Measurements from ENCODE around the gene FDXACB1. TPM values are rescaled to one million over a fixed set of nuclear protein-coding genes. Genes with fewer than 3 reads are reported as not detected.

FDXACB1 gene
- 1 to 10 TPM in 2 of 4 donors, under 1 TPM in 2; 0.54 to 1.7 (median 1.1) TPM for total RNA-seq
- 1 to 10 TPM; 1.2 to 2.1 (median 1.2) TPM for polyA plus RNA-seq

GRCh38 chr11:111878849-111879636 lies at the start of gene FDXACB1, which contains the start of gene CFAP68:
FDXACB1 (minus strand) TSS chr11:111879165; CDS start chr11:111879132, 33 bp downstream.
CFAP68 (plus strand) TSS chr11:111879541; CDS start chr11:111879561, 20 bp downstream.
- TF ChIP-seq POLR2A (IDR thresholded peaks at IDR 0.05) (peak; percentile 70 to 81), EP300 (IDR thresholded peaks at IDR 0.05) (peak in 3 of 4 donors; percentile 80 to 85 (median 81)), POLR2AphosphoS5 (IDR thresholded peaks at IDR 0.05) (peak; percentile 83 to 95 (median 94))
- TF ChIP-seq, protein P1, sequence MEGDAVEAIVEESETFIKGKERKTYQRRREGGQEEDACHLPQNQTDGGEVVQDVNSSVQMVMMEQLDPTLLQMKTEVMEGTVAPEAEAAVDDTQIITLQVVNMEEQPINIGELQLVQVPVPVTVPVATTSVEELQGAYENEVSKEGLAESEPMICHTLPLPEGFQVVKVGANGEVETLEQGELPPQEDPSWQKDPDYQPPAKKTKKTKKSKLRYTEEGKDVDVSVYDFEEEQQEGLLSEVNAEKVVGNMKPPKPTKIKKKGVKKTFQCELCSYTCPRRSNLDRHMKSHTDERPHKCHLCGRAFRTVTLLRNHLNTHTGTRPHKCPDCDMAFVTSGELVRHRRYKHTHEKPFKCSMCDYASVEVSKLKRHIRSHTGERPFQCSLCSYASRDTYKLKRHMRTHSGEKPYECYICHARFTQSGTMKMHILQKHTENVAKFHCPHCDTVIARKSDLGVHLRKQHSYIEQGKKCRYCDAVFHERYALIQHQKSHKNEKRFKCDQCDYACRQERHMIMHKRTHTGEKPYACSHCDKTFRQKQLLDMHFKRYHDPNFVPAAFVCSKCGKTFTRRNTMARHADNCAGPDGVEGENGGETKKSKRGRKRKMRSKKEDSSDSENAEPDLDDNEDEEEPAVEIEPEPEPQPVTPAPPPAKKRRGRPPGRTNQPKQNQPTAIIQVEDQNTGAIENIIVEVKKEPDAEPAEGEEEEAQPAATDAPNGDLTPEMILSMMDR (IDR thresholded peaks at IDR 0.05), result peak; percentile 96 to 99 (median 98)
- Histone ChIP-seq H3K9me3 (no peaks in the 10 kb centered on the region), H3K4me3 (peak within 1 kb of the TSS; percentile 44 to 65 (median 58)), H3K36me3 (peaks cover 0 to 16% (median 0%) of the 10 kb centered on the region in 4 donors), H3K27me3 (no peaks in the 10 kb centered on the region), H3K27ac (peak within 1 kb of the TSS; percentile 89 to 97 (median 92)), H3K4me1 (peaks cover 0 to 14% (median 10%) of the 10 kb centered on the region in 4 donors)
- intact Hi-C loops (cut with DNase I), result loop anchor here (1.0 to 5.0 kb wide), 6 partner anchors 33 to 208 kb away; partner anchors contain the start of genes DIXDC1, DLAT, HSPB2 and SDHD
- WGBS, 2 donors, result 0% methylated on average over 55 of the region's 55 CpGs
- DNase-seq, result peak; percentile 99

DNA sequence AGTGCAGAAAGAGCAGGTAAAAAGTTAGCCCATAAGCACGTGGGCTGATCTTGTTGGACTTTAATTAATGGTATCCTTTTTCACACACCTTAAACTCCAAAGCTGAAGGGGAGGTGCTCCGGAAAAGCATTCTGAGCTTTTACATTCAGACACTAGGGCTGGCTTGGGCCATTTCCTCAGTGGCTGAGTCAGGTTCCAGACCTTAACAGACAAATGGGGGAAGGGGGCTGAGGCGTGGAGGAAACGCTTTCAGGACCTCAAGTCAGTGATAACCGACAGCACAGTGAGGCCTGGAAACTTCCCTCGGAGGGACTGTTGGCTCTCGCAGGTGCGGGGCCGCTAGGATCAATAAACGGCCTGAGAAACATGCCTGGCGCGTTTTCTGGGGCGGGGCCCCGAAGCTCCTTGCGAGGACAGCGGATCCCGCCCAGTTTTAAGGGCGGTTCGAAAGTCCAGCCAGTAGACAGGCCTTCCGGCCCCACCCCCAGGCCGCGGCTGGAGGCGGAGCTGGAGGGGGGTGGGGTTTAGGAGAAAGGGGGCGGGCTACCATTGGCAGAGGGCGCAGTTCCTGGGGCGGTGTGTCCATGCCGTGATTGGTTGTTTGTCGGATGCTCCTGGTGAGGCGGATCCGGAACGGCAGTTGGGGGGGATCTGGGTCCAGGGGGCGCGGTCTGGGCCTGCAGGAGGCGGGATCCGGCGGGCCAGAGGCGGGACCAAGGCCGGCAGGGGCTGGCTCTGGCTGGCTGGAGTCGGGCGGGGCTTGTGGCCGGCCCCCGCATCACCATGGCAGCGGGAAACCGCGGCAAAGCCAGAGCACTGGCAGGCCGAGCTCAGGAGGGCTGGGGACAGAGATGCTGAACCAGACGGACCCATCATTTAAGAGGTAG lies 47.8 kb upstream of the FDXACB1 start:
- Histone ChIP-seq H3K36me3 (no peaks in the 10 kb centered on the region), H3K4me3 (peak overlapping the region; percentile 15 to 45 (median 40)), H3K27ac (peak overlapping the region; percentile 87 to 92 (median 88)), H3K9me3 (no peaks in the 10 kb centered on the region), H3K27me3 (no peaks in the 10 kb centered on the region), H3K4me1 (peaks cover 0 to 43% (median 38%) of the 10 kb centered on the region in 4 donors)
- intact Hi-C loops (cut with DNase I), result loop anchor here (2.0 kb wide), 1 partner anchor 48 kb away; the partner anchor contains the start of genes CFAP68 and FDXACB1
- DNase-seq, result peak; percentile 98
- 1% methylated on average over 47 of the region's 47 CpGs for WGBS, 2 donors
- TF ChIP-seq POLR2A (IDR thresholded peaks at IDR 0.05) (peak; percentile 69 to 76), POLR2AphosphoS5 (IDR thresholded peaks at IDR 0.05) (peak; percentile 77 to 84 (median 82)), EP300 (IDR thresholded peaks at IDR 0.05) (peak in 2 of 4 donors; percentile 41 to 46)
- TF ChIP-seq, protein P1 (IDR thresholded peaks at IDR 0.05), result peak in 1 of 4 experiments; percentile 30

DNA sequence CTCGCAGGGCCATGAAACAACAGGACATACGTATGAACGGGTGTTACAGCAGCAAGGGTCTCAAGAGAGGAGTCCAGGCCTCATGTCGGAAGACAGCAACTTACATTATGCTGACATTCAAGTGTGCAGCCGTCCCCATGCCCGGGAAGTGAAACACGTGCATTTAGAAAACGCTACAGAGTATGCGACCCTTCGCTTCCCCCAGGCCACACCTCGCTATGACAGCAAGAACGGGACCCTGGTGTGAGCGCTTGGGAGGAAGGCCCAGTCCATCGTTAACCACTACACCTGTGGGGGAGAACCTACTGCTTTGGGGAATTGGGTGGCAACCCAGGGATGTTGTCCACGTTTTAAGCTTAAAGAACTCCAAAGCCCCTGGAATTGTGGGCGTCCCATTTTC lies 47.0 kb upstream of the FDXACB1 start:
- Histone ChIP-seq H3K36me3 (no peaks in the 10 kb centered on the region), H3K27me3 (no peaks in the 10 kb centered on the region), H3K9me3 (no peaks in the 10 kb centered on the region), H3K27ac (peak overlapping the region; percentile 87 to 92 (median 88)), H3K4me3 (peak overlapping the region in 2 of 4 donors; percentile 44 to 45), H3K4me1 (peaks cover 0 to 44% (median 37%) of the 10 kb centered on the region in 4 donors)
- DNase-seq, result peak; percentile 63
- TF ChIP-seq POLR2A (IDR thresholded peaks at IDR 0.05), result no peak
- TF ChIP-seq, protein P1 (IDR thresholded peaks at IDR 0.05), result no peak
- no peak for TF ChIP-seq EP300 (IDR thresholded peaks at IDR 0.05)
- TF ChIP-seq POLR2AphosphoS5 (IDR thresholded peaks at IDR 0.05), result no peak
- intact Hi-C loops (cut with DNase I), result loop anchor here (2.0 kb wide), 1 partner anchor 47 kb away; the partner anchor contains the start of genes CFAP68 and FDXACB1
- 96 to 97% methylated on average over 16 of the region's 16 CpGs for WGBS, 2 donors

DNA sequence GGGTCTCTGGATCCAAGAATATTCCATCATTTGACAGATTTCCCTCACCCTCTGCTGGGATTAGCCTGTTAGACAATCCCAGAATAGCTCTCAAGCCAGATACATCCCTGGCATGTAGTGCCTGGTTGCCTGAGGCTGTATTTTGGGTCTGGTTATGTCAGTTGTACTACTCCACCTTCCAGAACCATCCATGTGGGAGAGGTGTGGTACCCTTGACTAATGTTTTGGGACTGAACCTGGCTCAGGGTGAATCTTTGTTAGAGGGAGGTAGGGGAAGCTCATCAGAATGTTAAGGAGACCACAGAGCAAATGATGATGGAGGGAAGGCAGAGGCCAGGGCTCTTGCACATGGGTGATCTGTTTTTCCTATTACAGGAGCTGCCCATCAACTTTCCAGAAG lies 45.0 kb upstream of the FDXACB1 start:
- intact Hi-C loops (cut with DNase I), result no loop called here
- H3K36me3 ChIP-seq, result no peaks in the 10 kb centered on the region
- peaks cover 0 to 44% (median 39%) of the 10 kb centered on the region in 4 donors for H3K4me1 ChIP-seq
- H3K9me3 ChIP-seq, result no peaks in the 10 kb centered on the region
- no peak overlapping the region for H3K4me3 ChIP-seq
- DNase-seq, result peak; percentile 29
- TF ChIP-seq EP300 (IDR thresholded peaks at IDR 0.05), result no peak
- TF ChIP-seq POLR2AphosphoS5 (IDR thresholded peaks at IDR 0.05), result no peak
- no peak for TF ChIP-seq POLR2A (IDR thresholded peaks at IDR 0.05)
- TF ChIP-seq, protein P1 (IDR thresholded peaks at IDR 0.05), result no peak
- peak overlapping the region; percentile 81 to 92 (median 88) for H3K27ac ChIP-seq
- no peaks in the 10 kb centered on the region for H3K27me3 ChIP-seq

All from sigmoid colon (tissue), 7 donors.